Astrocyte (in vitro differentiated cells and primary cell): ENCODE results near the gene NUP50. TPM values are rescaled to one million over a fixed set of nuclear protein-coding genes. Genes with fewer than 3 reads are reported as not detected.

ENCODE experiments used
- DNase-seq: peaks from one replicate; pipeline ENCODE4 v3.0.0-alpha.2; 2010; ENCODE audit warnings: low read depth
- FAIRE-seq: peaks from 2 replicates; lab custom pipeline; 2011; peaks lifted over from hg19 to GRCh38; lab: Jason Lieb, UNC
- H2AFZ ChIP-seq: 2 replicates; pipeline ENCODE4 v1.6.0; 2012; ENCODE audit warnings: low read depth, low read length, inconsistent platforms
- H3K27ac ChIP-seq: 2 replicates; pipeline ENCODE4 v1.5.1; 2011; ENCODE audit warnings: low read depth, low read length, inconsistent platforms
- H3K27me3 ChIP-seq: 2 replicates; pipeline ENCODE4 v1.6.0; 2011; ENCODE audit warnings: low read length, inconsistent platforms; ENCODE audit not compliant: insufficient read depth
- H3K36me3 ChIP-seq: 2 replicates; pipeline ENCODE4 v1.5.1; 2011; ENCODE audit warnings: low read length, inconsistent platforms; ENCODE audit not compliant: insufficient read depth
- H3K4me1 ChIP-seq: 2 replicates; pipeline ENCODE4 v1.5.1; 2011; ENCODE audit warnings: low read length, inconsistent platforms; ENCODE audit not compliant: insufficient read depth
- H3K4me2 ChIP-seq: 2 replicates; pipeline ENCODE4 v1.6.0; 2012; ENCODE audit warnings: low read length, inconsistent platforms
- H3K4me3 ChIP-seq: 2 replicates; pipeline ENCODE4 v1.5.1; 2011; ENCODE audit warnings: low read depth, mild to moderate bottlenecking, low read length, inconsistent platforms; ENCODE audit not compliant: insufficient read depth
- H3K79me2 ChIP-seq: 2 replicates; pipeline ENCODE4 v1.6.0; 2012; ENCODE audit warnings: mild to moderate bottlenecking, low read length, inconsistent platforms; ENCODE audit not compliant: insufficient read depth
- H3K9ac ChIP-seq: 2 replicates; pipeline ENCODE4 v1.6.0; 2012; ENCODE audit warnings: mild to moderate bottlenecking, low read length, inconsistent platforms
- H3K9me3 ChIP-seq: 2 replicates; pipeline ENCODE4 v1.5.1; 2012; ENCODE audit warnings: low read depth, mild to moderate bottlenecking, low read length, inconsistent platforms; ENCODE audit not compliant: insufficient read depth
- H4K20me1 ChIP-seq: 2 replicates; pipeline ENCODE4 v1.6.0; 2012; ENCODE audit warnings: low read length, inconsistent platforms; ENCODE audit not compliant: insufficient read depth
- H3K27ac Mint-ChIP-seq: one replicate; pipeline ENCODE4 v1.8.0; 2021; ENCODE audit warnings: mild to moderate bottlenecking, mixed read lengths; ENCODE audit not compliant: unreplicated experiment
- H3K27me3 Mint-ChIP-seq: one replicate; pipeline ENCODE4 v1.8.0; 2021; ENCODE audit warnings: low read depth, mixed read lengths; ENCODE audit not compliant: unreplicated experiment
- H3K36me3 Mint-ChIP-seq: one replicate; pipeline ENCODE4 v1.8.0; 2021; ENCODE audit warnings: low read depth, mixed read lengths; ENCODE audit not compliant: unreplicated experiment
- H3K4me1 Mint-ChIP-seq: one replicate; pipeline ENCODE4 v1.8.0; 2021; ENCODE audit warnings: low read depth, mixed read lengths; ENCODE audit not compliant: unreplicated experiment
- H3K4me3 Mint-ChIP-seq: one replicate; pipeline ENCODE4 v1.8.0; 2021; ENCODE audit warnings: mild to moderate bottlenecking, moderate library complexity, mixed read lengths; ENCODE audit not compliant: unreplicated experiment
- H3K9me3 Mint-ChIP-seq: one replicate; pipeline ENCODE4 v1.8.0; 2021; ENCODE audit warnings: mild to moderate bottlenecking, mixed read lengths; ENCODE audit not compliant: unreplicated experiment
- CTCF ChIP-seq: IDR thresholded peaks from 2 replicates; pipeline ENCODE4 v1.5.1; 2011; ENCODE audit warnings: low read depth, mild to moderate bottlenecking, inconsistent platforms, low read length, moderate library complexity; ENCODE audit not compliant: insufficient read depth
- EZH2 ChIP-seq: IDR thresholded peaks from 2 replicates; pipeline ENCODE4 v1.6.1; 2012; ENCODE audit warnings: mild to moderate bottlenecking, low read length, inconsistent platforms; ENCODE audit not compliant: insufficient read depth
- total RNA-seq: library from RNA; stranded (reverse); gene quantifications from 2 replicates; pipeline ENCODE4 v1.2.1, GENCODE V29; 2021

The NUP50 gene
- total RNA-seq, 1 donor from 2014 or later = 56.4 TPM

- FAIRE-seq = no peak
- no peak overlapping the region for H3K4me3 Mint-ChIP-seq
- no peak for DNase-seq
- no peak overlapping the region for H3K27ac Mint-ChIP-seq
- Histone ChIP-seq H3K4me2 (no peak overlapping the region), H3K9me3 (no peaks in the 10 kb centered on the region), H3K9ac (no peak overlapping the region), H3K27ac (no peak overlapping the region), H3K4me3 (no peak overlapping the region), H3K27me3 (no peaks in the 10 kb centered on the region), H3K36me3 (peaks cover 65% of the 10 kb centered on the region), H3K79me2 (peaks cover 85% of the 10 kb centered on the region), H4K20me1 (peaks cover 66% of the 10 kb centered on the region), H3K4me1 (peaks cover 6% of the 10 kb centered on the region), H2AFZ (no peak overlapping the region)
- H3K36me3 Mint-ChIP-seq = peaks cover 16% of the 10 kb centered on the region
- no peaks in the 10 kb centered on the region for H3K9me3 Mint-ChIP-seq
- peaks cover 16% of the 10 kb centered on the region for H3K4me1 Mint-ChIP-seq
- no peaks in the 10 kb centered on the region for H3K27me3 Mint-ChIP-seq
- TF ChIP-seq EZH2 = no peak
- no peak for TF ChIP-seq CTCF
Measured at GRCh38 chr22:45172881-45173585, 9.3 kb downstream of the NUP50 start.

GRCh38 chr22:45179276-45180049, 15.7 kb downstream of the NUP50 start:
- Histone ChIP-seq H4K20me1 (peaks cover 64% of the 10 kb centered on the region), H3K79me2 (peaks cover 59% of the 10 kb centered on the region), H3K9ac (no peak overlapping the region), H3K4me3 (no peak overlapping the region), H3K4me1 (no peaks in the 10 kb centered on the region), H3K27ac (no peak overlapping the region), H3K4me2 (no peak overlapping the region), H3K9me3 (no peaks in the 10 kb centered on the region), H3K36me3 (peaks cover 41% of the 10 kb centered on the region), H2AFZ (no peak overlapping the region), H3K27me3 (no peaks in the 10 kb centered on the region)
- peaks cover 20% of the 10 kb centered on the region for H3K36me3 Mint-ChIP-seq
- DNase-seq (no peak), FAIRE-seq (no peak)
- H3K9me3 Mint-ChIP-seq = no peaks in the 10 kb centered on the region
- TF ChIP-seq EZH2 (no peak), CTCF (no peak)
- H3K27me3 Mint-ChIP-seq = no peaks in the 10 kb centered on the region
- no peak overlapping the region for H3K27ac Mint-ChIP-seq
- no peak overlapping the region for H3K4me3 Mint-ChIP-seq
- no peaks in the 10 kb centered on the region for H3K4me1 Mint-ChIP-seq

GRCh38 chr22:45180146-45180679, 16.5 kb downstream of the NUP50 start:
- Histone ChIP-seq H3K4me3 (no peak overlapping the region), H3K36me3 (peaks cover 40% of the 10 kb centered on the region), H3K79me2 (peaks cover 52% of the 10 kb centered on the region), H3K4me1 (no peaks in the 10 kb centered on the region), H3K27me3 (no peaks in the 10 kb centered on the region), H3K27ac (no peak overlapping the region), H3K4me2 (no peak overlapping the region), H3K9ac (no peak overlapping the region), H4K20me1 (peaks cover 56% of the 10 kb centered on the region), H2AFZ (no peak overlapping the region), H3K9me3 (no peaks in the 10 kb centered on the region)
- FAIRE-seq (no peak), DNase-seq (no peak)
- no peak for TF ChIP-seq EZH2
- TF ChIP-seq CTCF = no peak
- H3K27ac Mint-ChIP-seq = no peak overlapping the region
- H3K9me3 Mint-ChIP-seq = no peaks in the 10 kb centered on the region
- no peak overlapping the region for H3K4me3 Mint-ChIP-seq
- peaks cover 22% of the 10 kb centered on the region for H3K36me3 Mint-ChIP-seq
- no peaks in the 10 kb centered on the region for H3K4me1 Mint-ChIP-seq
- no peaks in the 10 kb centered on the region for H3K27me3 Mint-ChIP-seq
